SK-N-MC (cell line): ENCODE results near the gene IFRD1.
"Not testable (repeated sequence)": the region's sequence is repeated elsewhere in the genome, so short reads cannot be mapped to it uniquely, and the experiment has no call there.

ENCODE experiments used
- DNase-seq: peaks from one replicate; pipeline ENCODE4 v3.0.0-alpha.2; 2011; ENCODE audit warnings: low read depth, low spot score
- H3K27ac ChIP-seq: fragments of 200-600 bp; sonication (generic); 2 replicates; pipeline ENCODE4 v1.5.1; 2016; ENCODE audit warnings: mixed run types
- H3K36me3 ChIP-seq: fragments of 200-600 bp; sonication (generic); 2 replicates; pipeline ENCODE4 v1.6.1; 2017; ENCODE audit warnings: antibody characterized with exemption, low read length, mixed read lengths; ENCODE audit not compliant: insufficient read depth
- H3K4me3 ChIP-seq: fragments of 200-600 bp; sonication (generic); 2 replicates; pipeline ENCODE4 v1.5.1; 2016
- H3K9ac ChIP-seq: fragments of 200-600 bp; sonication (generic); 2 replicates; pipeline ENCODE4 v1.8.0; 2017; ENCODE audit warnings: mixed run types, mixed read lengths; ENCODE audit not compliant: insufficient read length
- H3K9me3 ChIP-seq: fragments of 200-600 bp; sonication (generic); 2 replicates; pipeline ENCODE4 v1.6.1; 2017; ENCODE audit warnings: low read depth, mild to moderate bottlenecking, antibody characterized with exemption, low read length, moderate library complexity, mixed read lengths
- EZH2 ChIP-seq: fragments of 200-600 bp; sonication (generic); IDR thresholded peaks from one replicate; pipeline ENCODE4 v1.6.1; 2017; ENCODE audit warnings: antibody characterized with exemption
- FOXP2 ChIP-seq: optimal IDR thresholded peaks from 2 replicates; pipeline ENCODE3; 2011; ENCODE audit warnings: mild to moderate bottlenecking, moderate library complexity; ENCODE audit not compliant: insufficient read depth; ENCODE audit errors: extremely low read length, control extremely low read depth
- POLR2AphosphoS5 ChIP-seq: IDR thresholded peaks from 2 replicates; pipeline ENCODE4 v1.6.1; 2012; ENCODE audit warnings: mild to moderate bottlenecking, low read depth, low read length, borderline replicate concordance

IFRD1 gene

GRCh38 chr7:112515989-112516388 lies 65.7 kb downstream of the IFRD1 start:
- no peak for DNase-seq
- no peak for TF ChIP-seq EZH2
- no peak for TF ChIP-seq POLR2AphosphoS5
- no peak for TF ChIP-seq FOXP2
- Histone ChIP-seq H3K36me3 (no peaks in the 10 kb centered on the region), H3K27ac (no peak overlapping the region), H3K9ac (no peak overlapping the region), H3K4me3 (no peak overlapping the region), H3K9me3 (no peaks in the 10 kb centered on the region)

GRCh38 chr7:112516418-112516817 lies 66.2 kb downstream of the IFRD1 start:
- H3K36me3 ChIP-seq, DNase-seq, H3K9me3 ChIP-seq, H3K27ac ChIP-seq, H3K4me3 ChIP-seq, H3K9ac ChIP-seq: not testable (repeated sequence)

GRCh38 chr7:112517487-112517886 lies 67.2 kb downstream of the IFRD1 start:
- Histone ChIP-seq H3K9ac (no peak overlapping the region), H3K4me3 (no peak overlapping the region), H3K36me3 (no peaks in the 10 kb centered on the region), H3K9me3 (no peaks in the 10 kb centered on the region), H3K27ac (no peak overlapping the region)
- TF ChIP-seq FOXP2 (no peak), EZH2 (no peak), POLR2AphosphoS5 (no peak)
- DNase-seq = no peak

- Histone ChIP-seq H3K9ac (no peak overlapping the region), H3K4me3 (no peak overlapping the region), H3K27ac (no peak overlapping the region), H3K9me3 (no peaks in the 10 kb centered on the region), H3K36me3 (no peaks in the 10 kb centered on the region)
- no peak for DNase-seq
- TF ChIP-seq FOXP2 = no peak
- no peak for TF ChIP-seq EZH2
- TF ChIP-seq POLR2AphosphoS5 = no peak
Observed at GRCh38 chr7:112520787-112521186, 70.5 kb downstream of the IFRD1 start.

GRCh38 chr7:112521942-112522341 lies 71.7 kb downstream of the IFRD1 start:
- Histone ChIP-seq H3K9me3 (no peaks in the 10 kb centered on the region), H3K36me3 (no peaks in the 10 kb centered on the region), H3K4me3 (no peak overlapping the region), H3K27ac (no peak overlapping the region), H3K9ac (no peak overlapping the region)
- TF ChIP-seq FOXP2 = no peak
- no peak for TF ChIP-seq POLR2AphosphoS5
- TF ChIP-seq EZH2 = no peak
- DNase-seq = no peak

- Histone ChIP-seq H3K36me3 (no peaks in the 10 kb centered on the region), H3K27ac (no peak overlapping the region), H3K9me3 (no peaks in the 10 kb centered on the region), H3K4me3 (no peak overlapping the region), H3K9ac (no peak overlapping the region)
- no peak for DNase-seq
- TF ChIP-seq POLR2AphosphoS5 = no peak
Observed at GRCh38 chr7:112523871-112524270, 73.6 kb downstream of the IFRD1 start.
